ENCODE measurements around the gene POLR3G. TPM values are rescaled to one million over a fixed set of nuclear protein-coding genes. Genes with fewer than 3 reads are reported as not detected.

POLR3G gene
- total and polyA plus RNA-seq, 9 donors: 0.79 to 4.2 (median 1.8) TPM

DNA sequence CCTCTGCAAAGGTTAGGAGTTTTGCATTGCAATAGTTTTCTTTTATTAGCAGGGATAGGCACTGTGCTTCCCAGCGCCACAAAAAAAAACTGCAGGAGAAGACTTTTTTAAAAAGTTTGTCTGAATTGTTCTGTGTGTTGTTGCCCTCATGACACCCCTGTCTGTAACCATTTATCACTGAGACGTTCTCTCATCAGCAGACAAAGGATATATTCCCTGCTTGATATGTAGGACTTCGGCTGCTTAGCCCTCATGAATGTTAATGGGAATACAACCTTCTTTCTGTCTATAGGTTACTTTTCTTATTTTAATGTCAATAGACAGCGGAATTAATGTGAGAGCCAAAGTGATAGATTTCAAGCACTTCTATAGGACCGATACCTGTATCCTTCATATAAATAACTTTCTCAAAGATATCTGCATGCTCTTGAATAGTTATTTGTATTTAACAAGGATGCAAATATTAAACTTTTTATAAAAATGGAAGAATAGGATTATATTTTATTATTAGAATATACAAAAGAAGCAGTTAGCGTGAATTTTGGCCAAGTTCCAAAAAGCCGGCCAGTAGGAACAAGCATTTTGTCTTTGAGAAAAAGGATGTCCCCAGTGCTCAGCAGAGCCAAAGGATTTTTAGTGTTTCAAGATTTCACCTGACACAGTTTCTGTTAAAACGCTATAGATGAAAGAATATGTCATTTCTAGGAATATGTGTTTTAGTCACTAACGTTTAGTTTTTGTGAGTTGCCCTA is 56.2 kb downstream of the POLR3G start:
- intact Hi-C loops (cut with DNase I): no loop called here
- Histone ChIP-seq H3K27me3 (no peaks in the 10 kb centered on the region), H3K4me1 (ENCODE audit: insufficient read depth) (peaks cover 2% of the 10 kb centered on the region), H3K4me3 (no peak overlapping the region), H3K27ac (no peak overlapping the region), H3K36me3 (no peaks in the 10 kb centered on the region), H3K9me3 (no peaks in the 10 kb centered on the region)
- DNase-seq: peak in 2 of 5 donors; percentile 27 to 33
- WGBS, 3 donors: 26 to 41% (median 41%) methylated on average over 9 of the region's 9 CpGs
- TF ChIP-seq POLR2A (IDR thresholded peaks at IDR 0.05): no peak
- TF ChIP-seq, protein P1, sequence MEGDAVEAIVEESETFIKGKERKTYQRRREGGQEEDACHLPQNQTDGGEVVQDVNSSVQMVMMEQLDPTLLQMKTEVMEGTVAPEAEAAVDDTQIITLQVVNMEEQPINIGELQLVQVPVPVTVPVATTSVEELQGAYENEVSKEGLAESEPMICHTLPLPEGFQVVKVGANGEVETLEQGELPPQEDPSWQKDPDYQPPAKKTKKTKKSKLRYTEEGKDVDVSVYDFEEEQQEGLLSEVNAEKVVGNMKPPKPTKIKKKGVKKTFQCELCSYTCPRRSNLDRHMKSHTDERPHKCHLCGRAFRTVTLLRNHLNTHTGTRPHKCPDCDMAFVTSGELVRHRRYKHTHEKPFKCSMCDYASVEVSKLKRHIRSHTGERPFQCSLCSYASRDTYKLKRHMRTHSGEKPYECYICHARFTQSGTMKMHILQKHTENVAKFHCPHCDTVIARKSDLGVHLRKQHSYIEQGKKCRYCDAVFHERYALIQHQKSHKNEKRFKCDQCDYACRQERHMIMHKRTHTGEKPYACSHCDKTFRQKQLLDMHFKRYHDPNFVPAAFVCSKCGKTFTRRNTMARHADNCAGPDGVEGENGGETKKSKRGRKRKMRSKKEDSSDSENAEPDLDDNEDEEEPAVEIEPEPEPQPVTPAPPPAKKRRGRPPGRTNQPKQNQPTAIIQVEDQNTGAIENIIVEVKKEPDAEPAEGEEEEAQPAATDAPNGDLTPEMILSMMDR (IDR thresholded peaks at IDR 0.05): no peak
- TF ChIP-seq EP300 (IDR thresholded peaks at IDR 0.05): no peak

DNA sequence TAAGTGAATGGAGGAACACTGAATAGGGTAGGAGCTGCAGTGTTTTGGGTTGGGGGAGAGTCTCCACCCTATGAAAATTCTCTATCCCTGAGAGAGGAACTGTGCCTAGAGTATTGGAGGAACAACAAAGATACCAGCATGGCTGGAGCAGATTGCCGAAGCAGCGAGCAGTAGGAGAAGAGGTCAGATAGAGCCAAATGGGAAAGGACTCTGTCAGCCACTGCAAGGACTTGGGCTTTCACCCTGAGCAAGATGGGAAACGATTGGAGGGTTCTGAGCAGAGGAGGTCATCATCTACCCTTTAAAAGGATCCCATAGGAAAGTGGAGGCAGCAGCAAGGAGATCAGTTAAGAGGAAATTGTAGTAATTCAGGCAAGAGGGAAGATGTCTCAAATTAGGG is 59.1 kb downstream of the POLR3G start:
- H3K4me3 ChIP-seq: no peak overlapping the region
- no peak for TF ChIP-seq POLR2A (IDR thresholded peaks at IDR 0.05)
- no peak for TF ChIP-seq EP300 (IDR thresholded peaks at IDR 0.05)
- TF ChIP-seq, protein P1 (IDR thresholded peaks at IDR 0.05): no peak
- H3K27ac ChIP-seq: no peak overlapping the region
- H3K27me3 ChIP-seq: no peaks in the 10 kb centered on the region
- no peak for DNase-seq
- H3K9me3 ChIP-seq: no peaks in the 10 kb centered on the region
- intact Hi-C loops (cut with DNase I): no loop called here
- H3K36me3 ChIP-seq: no peaks in the 10 kb centered on the region
- WGBS, 3 donors: 65 to 73% (median 72%) methylated on average over 3 of the region's 3 CpGs
- peaks cover 2% of the 10 kb centered on the region for H3K4me1 ChIP-seq (ENCODE audit: insufficient read depth)

DNA sequence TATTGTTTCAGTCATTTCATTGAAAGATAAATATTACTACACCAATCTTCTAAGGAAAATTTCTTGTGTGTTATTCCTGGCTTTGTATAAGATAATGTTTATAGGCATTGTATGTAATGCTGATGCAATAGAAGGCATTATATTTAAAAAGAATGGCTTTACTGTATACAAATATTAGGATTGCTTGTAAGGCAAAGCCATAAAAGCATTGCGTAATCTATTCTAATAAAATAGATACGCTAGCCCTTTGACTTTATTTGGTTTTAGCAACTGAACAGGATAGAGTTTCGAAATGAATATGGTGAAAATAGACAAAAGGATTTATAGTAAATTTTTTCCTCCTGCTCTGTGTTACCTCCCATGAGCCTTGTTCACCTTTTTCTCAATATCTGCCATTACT is 60.3 kb downstream of the POLR3G start:
- TF ChIP-seq EP300 (IDR thresholded peaks at IDR 0.05): no peak
- no peak for TF ChIP-seq POLR2A (IDR thresholded peaks at IDR 0.05)
- TF ChIP-seq, protein P1 (IDR thresholded peaks at IDR 0.05): no peak
- WGBS, 3 donors: 92 to 94% (median 93%) methylated on average over 3 of the region's 3 CpGs
- Histone ChIP-seq H3K27ac (no peak overlapping the region), H3K4me1 (ENCODE audit: insufficient read depth) (peaks cover 2% of the 10 kb centered on the region), H3K27me3 (no peaks in the 10 kb centered on the region), H3K36me3 (no peaks in the 10 kb centered on the region), H3K9me3 (no peaks in the 10 kb centered on the region), H3K4me3 (no peak overlapping the region)
- no peak for DNase-seq
- intact Hi-C loops (cut with DNase I): no loop called here

DNA sequence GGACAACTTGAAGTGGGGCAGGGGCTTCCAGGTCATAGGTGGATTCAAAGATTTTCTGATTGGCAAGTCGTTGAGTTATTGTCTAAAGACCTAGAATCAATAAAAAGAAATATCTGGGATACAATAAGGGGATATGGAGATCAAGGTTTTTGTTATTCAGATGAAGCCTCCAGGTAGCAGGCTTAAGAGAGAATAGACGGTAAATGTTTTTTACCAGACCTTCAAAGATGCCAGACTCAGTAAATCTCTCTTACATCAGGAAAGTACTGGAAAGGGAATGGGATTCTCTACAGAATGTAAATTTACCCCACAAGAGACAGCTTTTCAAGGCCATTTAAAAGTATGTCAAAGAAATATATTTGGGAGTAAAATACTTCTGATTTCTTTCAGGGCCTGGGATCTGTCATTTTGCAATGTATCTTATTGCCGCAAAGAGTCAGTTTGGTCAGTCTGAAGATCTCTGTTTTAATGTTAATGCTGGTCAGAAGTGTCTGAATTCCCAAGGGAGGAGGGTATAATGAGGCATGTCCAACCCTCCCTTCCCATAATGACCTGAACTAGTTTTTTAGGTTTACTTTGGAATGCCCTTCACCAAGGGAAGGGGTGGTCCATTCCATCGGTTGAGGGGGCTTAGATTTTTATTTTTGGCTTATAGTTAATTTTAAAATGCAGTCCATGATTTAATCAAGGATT is 68.3 kb downstream of the POLR3G start:
- no peaks in the 10 kb centered on the region for H3K36me3 ChIP-seq
- 54 to 74% (median 68%) methylated on average over 4 of the region's 4 CpGs for WGBS, 3 donors
- intact Hi-C loops (cut with DNase I): no loop called here

More for the DNA sequence above, 68.3 kb downstream of the POLR3G start:
- H3K4me3 ChIP-seq: no peak overlapping the region
- H3K27ac ChIP-seq: no peak overlapping the region
- TF ChIP-seq POLR2A (IDR thresholded peaks at IDR 0.05) (no peak), EP300 (IDR thresholded peaks at IDR 0.05) (no peak)
- TF ChIP-seq, protein P1 (IDR thresholded peaks at IDR 0.05): no peak
- no peaks in the 10 kb centered on the region for H3K27me3 ChIP-seq
- no peak for DNase-seq
- no peaks in the 10 kb centered on the region for H3K4me1 ChIP-seq (ENCODE audit: insufficient read depth)
- H3K9me3 ChIP-seq: no peaks in the 10 kb centered on the region
